Fibroblast of skin of right quadriceps (primary cell): ENCODE results near the gene CHTF8.
A peak's percentile ranks its signal among the peaks of the same experiment; 100 is the strongest.

Experiments used
- DNase-seq: peaks from one replicate; pipeline ENCODE4 v3.0.0-alpha.2; 2013

CHTF8 gene

GRCh38 chr16:69084289-69084688, 48.1 kb downstream of the CHTF8 start:
- DNase-seq: peak; percentile 34

DNA sequence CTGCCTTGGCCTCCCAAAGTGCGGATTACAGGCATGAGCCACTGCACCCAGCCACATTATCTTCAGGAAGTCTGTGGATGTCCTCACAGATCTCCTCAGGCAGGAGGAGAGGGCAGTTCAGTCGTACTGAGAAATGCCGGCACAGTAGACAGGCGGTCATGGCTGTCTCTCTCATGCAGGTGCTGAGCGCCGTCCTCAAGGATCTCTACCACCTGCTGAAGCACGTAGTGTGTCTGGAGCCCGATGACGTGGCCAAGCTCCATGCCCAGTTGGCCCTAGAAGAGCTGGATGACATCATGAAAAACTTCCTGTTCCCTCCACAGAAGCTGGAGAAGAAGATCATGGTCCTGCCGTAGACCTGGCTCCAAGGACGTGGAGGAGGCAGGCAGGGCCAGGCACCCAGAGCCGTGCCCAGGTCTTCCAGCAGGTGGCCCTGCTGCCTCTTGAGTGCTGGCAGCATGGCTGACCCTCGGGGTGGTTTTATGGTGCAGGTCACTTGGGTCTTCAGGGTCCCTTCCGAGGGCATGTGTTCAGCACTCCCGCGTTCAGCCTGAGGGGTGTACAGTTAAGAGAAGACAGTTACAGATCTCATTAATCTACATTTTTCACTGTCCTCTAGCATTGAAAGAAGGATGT, 49.0 kb downstream of the CHTF8 start:
- no peak for DNase-seq

GRCh38 chr16:69079697-69080096, 52.7 kb downstream of the CHTF8 start:
- DNase-seq: no peak

DNA sequence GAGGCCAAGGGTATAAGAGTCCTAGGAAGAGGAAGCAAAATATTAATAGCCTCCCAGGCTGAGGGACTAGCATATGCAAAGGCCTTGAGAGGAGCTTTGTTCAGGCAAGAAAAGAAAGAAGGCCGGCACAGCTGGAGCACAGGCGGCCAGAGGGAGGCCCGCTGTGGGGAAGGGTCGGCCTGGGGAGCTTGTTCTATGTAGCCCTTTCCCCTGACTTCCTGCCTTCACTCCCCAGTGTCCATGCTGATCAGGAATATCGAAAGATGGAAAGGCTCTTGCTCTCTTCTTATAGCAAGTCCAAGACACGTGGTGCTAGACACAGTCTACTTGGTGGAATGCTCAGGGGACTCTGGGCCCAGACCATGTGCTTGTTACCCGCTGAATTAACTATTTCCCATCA, 54.3 kb downstream of the CHTF8 start:
- no peak for DNase-seq

GRCh38 chr16:69077251-69077650, 55.1 kb downstream of the CHTF8 start:
- peak; percentile 18 for DNase-seq

- DNase-seq: peak; percentile 77
These were observed 59.1 kb downstream of the CHTF8 start for GRCh38 chr16:69073181-69073702.

GRCh38 chr16:69072640-69072974, 59.8 kb downstream of the CHTF8 start:
- DNase-seq: no peak

DNA sequence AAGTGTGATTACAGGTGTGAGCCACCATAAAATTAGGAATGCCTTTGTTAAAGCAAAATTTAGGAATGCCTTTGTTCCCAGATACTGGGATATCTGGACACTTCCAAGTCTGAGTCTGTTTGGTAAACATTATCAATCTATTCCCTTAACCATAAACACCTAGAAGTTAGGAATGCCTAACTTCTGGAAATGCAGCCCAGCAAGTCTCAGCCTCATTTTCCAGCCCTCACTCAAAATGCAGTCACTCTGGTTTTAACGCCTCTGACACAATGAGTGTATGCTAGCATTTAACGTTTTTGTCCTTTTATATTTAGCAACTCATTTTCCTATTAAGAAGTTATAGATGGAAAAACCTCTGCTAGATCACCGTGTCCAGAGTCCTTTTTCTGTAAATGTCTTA, 61.4 kb downstream of the CHTF8 start:
- DNase-seq: no peak

GRCh38 chr16:69069504-69069903, 62.9 kb downstream of the CHTF8 start:
- DNase-seq: no peak
